Brain microvascular endothelial cell (primary cell): ENCODE results near the gene FUT9.
"Not testable (repeated sequence)": the region's sequence is repeated elsewhere in the genome, so short reads cannot be mapped to it uniquely, and the experiment has no call there.

Source experiments
- DNase-seq: peaks from one replicate; pipeline ENCODE4 v3.0.0-alpha.2; 2020
- H3K27ac ChIP-seq: fragments of 250-450 bp; sonication (Bioruptor Pico); 2 replicates; pipeline ENCODE4 v1.5.1; 2020; ENCODE audit warnings: mild to moderate bottlenecking, moderate library complexity
- H3K27me3 ChIP-seq: fragments of 250-450 bp; sonication (Bioruptor Pico); replicated peaks from 2 replicates; pipeline ENCODE4 v1.5.1; 2020; ENCODE audit warnings: mild to moderate bottlenecking
- H3K36me3 ChIP-seq: fragments of 250-450 bp; sonication (Bioruptor Pico); replicated peaks from 2 replicates; pipeline ENCODE4 v1.5.1; 2020; ENCODE audit warnings: mild to moderate bottlenecking
- H3K4me3 ChIP-seq: 2 replicates; pipeline ENCODE4 v1.5.1; 2011; ENCODE audit warnings: low read depth, mild to moderate bottlenecking, control low read depth, low read length, moderate library complexity
- CTCF ChIP-seq: IDR thresholded peaks from 2 replicates; pipeline ENCODE4 v1.5.1; 2011; ENCODE audit warnings: low read depth, mild to moderate bottlenecking, moderate library complexity, low read length, control low read depth, inconsistent platforms; ENCODE audit errors: missing control alignments
- in situ Hi-C: cut with HindIII; loops from 2 replicates; pipeline ENCODE4 v1.10.0; 2017; ENCODE audit warnings: low sequenced_read_pairs, low pct_ligation_motif_present

FUT9 gene

GRCh38 chr6:96235927-96236326 lies 220.2 kb downstream of the FUT9 start:
- H3K27ac ChIP-seq = no peak overlapping the region
- H3K4me3 ChIP-seq = no peak overlapping the region
- no peak for TF ChIP-seq CTCF
- in situ Hi-C loops = no loop called here
- no peaks in the 10 kb centered on the region for H3K36me3 ChIP-seq
- no peak for DNase-seq
- no peaks in the 10 kb centered on the region for H3K27me3 ChIP-seq

GRCh38 chr6:96236471-96236870 lies 220.7 kb downstream of the FUT9 start:
- Histone ChIP-seq H3K4me3 (no peak overlapping the region), H3K36me3 (no peaks in the 10 kb centered on the region), H3K27ac (no peak overlapping the region), H3K27me3 (no peaks in the 10 kb centered on the region)
- no peak for TF ChIP-seq CTCF
- in situ Hi-C loops = no loop called here
- DNase-seq = no peak

GRCh38 chr6:96237638-96238347 lies 222.0 kb downstream of the FUT9 start:
- no peak for DNase-seq
- no peaks in the 10 kb centered on the region for H3K36me3 ChIP-seq
- H3K4me3 ChIP-seq = no peak overlapping the region
- TF ChIP-seq CTCF = no peak
- in situ Hi-C loops = no loop called here
- H3K27ac ChIP-seq = no peak overlapping the region
- H3K27me3 ChIP-seq = no peaks in the 10 kb centered on the region

- DNase-seq = no peak
- Histone ChIP-seq H3K27me3 (no peaks in the 10 kb centered on the region), H3K4me3 (no peak overlapping the region), H3K27ac (no peak overlapping the region), H3K36me3 (no peaks in the 10 kb centered on the region)
- in situ Hi-C loops = no loop called here
- no peak for TF ChIP-seq CTCF
Observed at GRCh38 chr6:96246563-96246962, 230.8 kb downstream of the FUT9 start.

- Histone ChIP-seq H3K27me3 (no peaks in the 10 kb centered on the region), H3K27ac (no peak overlapping the region), H3K36me3 (no peaks in the 10 kb centered on the region), H3K4me3 (no peak overlapping the region)
- no peak for DNase-seq
- in situ Hi-C loops = no loop called here
- TF ChIP-seq CTCF = no peak
Observed at GRCh38 chr6:96249755-96250154, 234.0 kb downstream of the FUT9 start.

- H3K27me3 ChIP-seq = no peaks in the 10 kb centered on the region
Observed at GRCh38 chr6:96257751-96258150, 242.0 kb downstream of the FUT9 start.

GRCh38 chr6:96260787-96261430 lies 245.1 kb downstream of the FUT9 start:
- H3K27ac ChIP-seq, H3K27me3 ChIP-seq, H3K36me3 ChIP-seq, DNase-seq, in situ Hi-C loops, H3K4me3 ChIP-seq: not testable (repeated sequence)

More at GRCh38 chr6:96257751-96258150, 242.0 kb downstream of the FUT9 start:
- in situ Hi-C loops = no loop called here
- no peak for TF ChIP-seq CTCF
- Histone ChIP-seq H3K27ac (no peak overlapping the region), H3K4me3 (no peak overlapping the region), H3K36me3 (no peaks in the 10 kb centered on the region)
- no peak for DNase-seq
